HepG2 (cell line): Measurements from ENCODE around the gene FKBP14. TPM values are rescaled to one million over a fixed set of nuclear protein-coding genes. Genes with fewer than 3 reads are reported as not detected.

Experiments used
- HIC2 ChIP-seq: sonication (generic); formaldehyde crosslinking; IDR thresholded peaks from 2 replicates; pipeline ENCODE4 v1.9.0; 2022; ENCODE audit warnings: low read depth, missing genetic modification reagents
- HINFP ChIP-seq: sonication (generic); formaldehyde crosslinking; IDR thresholded peaks from 2 replicates; pipeline ENCODE4 v1.4.0; 2020; ENCODE audit warnings: low read depth, mild to moderate bottlenecking, missing genetic modification reagents
- MEIS2 ChIP-seq: sonication (generic); formaldehyde crosslinking; IDR thresholded peaks from 2 replicates; pipeline ENCODE4 v1.9.0; 2021; ENCODE audit warnings: mild to moderate bottlenecking, missing genetic modification reagents
- NFKBIZ ChIP-seq: IDR thresholded peaks from 2 replicates; pipeline ENCODE4 v1.6.1; 2018; ENCODE audit warnings: missing genetic modification reagents, missing compliant biosample characterization
- POLR2AphosphoS2 ChIP-seq: IDR thresholded peaks from 2 replicates; pipeline ENCODE4 v1.6.1; 2011; ENCODE audit warnings: low read depth, low read length, improper control_type of control experiment
- PRMT3 ChIP-seq: sonication (generic); formaldehyde crosslinking; IDR thresholded peaks from 2 replicates; pipeline ENCODE4 v1.8.1; 2022; ENCODE audit warnings: low read depth, mild to moderate bottlenecking, moderate library complexity, missing genetic modification reagents, borderline replicate concordance
- STAT6 ChIP-seq: sonication (generic); formaldehyde crosslinking; IDR thresholded peaks from 2 replicates; pipeline ENCODE4 v1.4.0; 2020; ENCODE audit warnings: missing genetic modification reagents, mild to moderate bottlenecking, borderline replicate concordance
- YY1 ChIP-seq: IDR thresholded peaks from 2 replicates; pipeline ENCODE4 v1.6.1; 2011; ENCODE audit warnings: low read length, low read depth, moderate library complexity, mild to moderate bottlenecking; ENCODE audit not compliant: insufficient read depth, insufficient replicate concordance
- ZNF225 ChIP-seq: sonication (generic); formaldehyde crosslinking; IDR thresholded peaks from 2 replicates; pipeline ENCODE4 v1.4.0; 2020; ENCODE audit warnings: mild to moderate bottlenecking, missing genetic modification reagents
- ZNF431 ChIP-seq: sonication (generic); formaldehyde crosslinking; IDR thresholded peaks from 2 replicates; pipeline ENCODE4 v1.9.0; 2022; ENCODE audit warnings: missing genetic modification reagents, low read depth, mild to moderate bottlenecking, borderline replicate concordance
- ZNF598 ChIP-seq: sonication (generic); formaldehyde crosslinking; IDR thresholded peaks from 2 replicates; pipeline ENCODE4 v1.5.1; 2020; ENCODE audit warnings: mild to moderate bottlenecking, missing genetic modification reagents, borderline replicate concordance
- ZNF616 ChIP-seq: sonication (generic); formaldehyde crosslinking; IDR thresholded peaks from 2 replicates; pipeline ENCODE4 v1.5.0; 2020; ENCODE audit warnings: low read depth, mild to moderate bottlenecking, missing genetic modification reagents
- ZNF883 ChIP-seq: sonication (generic); formaldehyde crosslinking; IDR thresholded peaks from 2 replicates; pipeline ENCODE4 v1.5.1; 2020; ENCODE audit warnings: mild to moderate bottlenecking, missing genetic modification reagents; ENCODE audit errors: not compliant biosample characterization
- ZSCAN29 ChIP-seq: sonication (generic); formaldehyde crosslinking; conservative IDR thresholded peaks from 2 replicates; pipeline ENCODE4 v1.4.0; 2020; ENCODE audit warnings: mild to moderate bottlenecking, missing genetic modification reagents
- polyA plus RNA-seq, 8 experiments: library from polyadenylated mRNA; depleted of rRNA in 3 of 8; stranded (reverse) in 7 of 8; unstranded in 1 of 8; fragments of >200 nt; fragmentation: Illumina TruSeq in 4 of 8; extraction: Trizol in 4 of 8; gene quantifications; 2 replicates each; pipeline versions ENCODE4 v1.2.1 to v1.2.3, GENCODE V29; 2011 to 2016; ENCODE audit warnings: low read depth in 4 of 8, missing spikeins in 1 of 8, mixed read lengths in 1 of 8; ENCODE audit not compliant: insufficient read depth in 1 of 8
- total RNA-seq, 5 experiments: library from RNA; depleted of rRNA; stranded (reverse); fragments of >200 nt; fragmentation: Illumina TruSeq; extraction: Trizol; gene quantifications; 2 replicates each; pipeline ENCODE4 v1.2.3, GENCODE V29; 2016; ENCODE audit warnings: low read depth in 1 of 5
- TF ChIP-seq, protein P1 (sequence below): sonication (generic); IDR thresholded peaks from 2 replicates; pipeline ENCODE4 v1.6.1; 2016; ENCODE audit warnings: low read depth, borderline replicate concordance
- TF ChIP-seq, protein P2 (sequence below): sonication (generic); formaldehyde crosslinking; conservative IDR thresholded peaks from 2 replicates; pipeline ENCODE4 v1.8.0; 2022; ENCODE audit warnings: mild to moderate bottlenecking, moderate library complexity, missing genetic modification reagents
- TF ChIP-seq, protein P3 (sequence below): sonication (generic); formaldehyde crosslinking; IDR thresholded peaks from 2 replicates; pipeline ENCODE4 v1.8.0; 2022; ENCODE audit warnings: low read depth, missing genetic modification reagents

FKBP14 gene
- total and polyA plus RNA-seq, 2 of the 13 experiments (the other 11 are each of a cell fraction or from before 2014, with no cell fraction given) = 20.0 to 32.3 TPM

- TF ChIP-seq ZNF431 (CRISPR knock-in tag) (0 out of 2 replicates have a peak, but pooled peaks have one; percentile 50), ZNF225 (CRISPR knock-in tag) (no peak), NFKBIZ (CRISPR knock-in tag) (peak; percentile 36; the same call in 1 of the 2 replicates), HINFP (no peak), MEIS2 (CRISPR knock-in tag) (peak; percentile 70), HIC2 (no peak), ZNF598 (CRISPR knock-in tag) (no peak), POLR2AphosphoS2 (no peak), STAT6 (CRISPR knock-in tag) (no peak), ZNF616 (CRISPR knock-in tag) (no peak), ZSCAN29 (CRISPR knock-in tag) (0 out of 2 replicates have a peak, but pooled peaks have one; percentile 37), ZNF883 (CRISPR knock-in tag) (no peak), PRMT3 (no peak), YY1 (peak; percentile 51)
- TF ChIP-seq, protein P1, sequence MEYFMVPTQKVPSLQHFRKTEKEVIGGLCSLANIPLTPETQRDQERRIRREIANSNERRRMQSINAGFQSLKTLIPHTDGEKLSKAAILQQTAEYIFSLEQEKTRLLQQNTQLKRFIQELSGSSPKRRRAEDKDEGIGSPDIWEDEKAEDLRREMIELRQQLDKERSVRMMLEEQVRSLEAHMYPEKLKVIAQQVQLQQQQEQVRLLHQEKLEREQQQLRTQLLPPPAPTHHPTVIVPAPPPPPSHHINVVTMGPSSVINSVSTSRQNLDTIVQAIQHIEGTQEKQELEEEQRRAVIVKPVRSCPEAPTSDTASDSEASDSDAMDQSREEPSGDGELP = peak; percentile 73; the same call in 1 of the 2 replicates
- TF ChIP-seq, protein P2, sequence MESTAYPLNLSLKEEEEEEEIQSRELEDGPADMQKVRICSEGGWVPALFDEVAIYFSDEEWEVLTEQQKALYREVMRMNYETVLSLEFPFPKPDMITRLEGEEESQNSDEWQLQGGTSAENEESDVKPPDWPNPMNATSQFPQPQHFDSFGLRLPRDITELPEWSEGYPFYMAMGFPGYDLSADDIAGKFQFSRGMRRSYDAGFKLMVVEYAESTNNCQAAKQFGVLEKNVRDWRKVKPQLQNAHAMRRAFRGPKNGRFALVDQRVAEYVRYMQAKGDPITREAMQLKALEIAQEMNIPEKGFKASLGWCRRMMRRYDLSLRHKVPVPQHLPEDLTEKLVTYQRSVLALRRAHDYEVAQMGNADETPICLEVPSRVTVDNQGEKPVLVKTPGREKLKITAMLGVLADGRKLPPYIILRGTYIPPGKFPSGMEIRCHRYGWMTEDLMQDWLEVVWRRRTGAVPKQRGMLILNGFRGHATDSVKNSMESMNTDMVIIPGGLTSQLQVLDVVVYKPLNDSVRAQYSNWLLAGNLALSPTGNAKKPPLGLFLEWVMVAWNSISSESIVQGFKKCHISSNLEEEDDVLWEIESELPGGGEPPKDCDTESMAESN = no peak
- TF ChIP-seq, protein P3, sequence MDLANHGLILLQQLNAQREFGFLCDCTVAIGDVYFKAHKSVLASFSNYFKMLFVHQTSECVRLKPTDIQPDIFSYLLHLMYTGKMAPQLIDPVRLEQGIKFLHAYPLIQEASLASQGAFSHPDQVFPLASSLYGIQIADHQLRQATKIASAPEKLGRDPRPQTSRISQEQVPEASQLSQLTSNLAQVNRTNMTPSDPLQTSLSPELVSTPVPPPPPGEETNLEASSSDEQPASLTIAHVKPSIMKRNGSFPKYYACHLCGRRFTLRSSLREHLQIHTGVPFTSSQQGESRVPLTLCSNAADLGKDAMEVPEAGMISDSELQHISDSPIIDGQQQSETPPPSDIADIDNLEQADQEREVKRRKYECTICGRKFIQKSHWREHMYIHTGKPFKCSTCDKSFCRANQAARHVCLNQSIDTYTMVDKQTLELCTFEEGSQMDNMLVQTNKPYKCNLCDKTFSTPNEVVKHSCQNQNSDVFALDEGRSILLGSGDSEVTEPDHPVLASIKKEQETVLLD (CRISPR knock-in tag) = no peak
Measured at GRCh38 chr7:30026229-30027064, at the start of gene FKBP14 (continued).
